HS-5 (cell line): ENCODE data around the gene CD19.

Experiments
- DNase-seq: peaks from one replicate; pipeline ENCODE4 v3.0.0-alpha.2; 2012; ENCODE audit warnings: low read depth

Gene CD19

GRCh38 chr16:28982418-28982817, 50.6 kb downstream of the CD19 start:
- no peak for DNase-seq

GRCh38 chr16:28982949-28983348, 51.2 kb downstream of the CD19 start:
- DNase-seq: no peak

- no peak for DNase-seq
Measured at GRCh38 chr16:28983644-28984043, 51.9 kb downstream of the CD19 start.

DNA sequence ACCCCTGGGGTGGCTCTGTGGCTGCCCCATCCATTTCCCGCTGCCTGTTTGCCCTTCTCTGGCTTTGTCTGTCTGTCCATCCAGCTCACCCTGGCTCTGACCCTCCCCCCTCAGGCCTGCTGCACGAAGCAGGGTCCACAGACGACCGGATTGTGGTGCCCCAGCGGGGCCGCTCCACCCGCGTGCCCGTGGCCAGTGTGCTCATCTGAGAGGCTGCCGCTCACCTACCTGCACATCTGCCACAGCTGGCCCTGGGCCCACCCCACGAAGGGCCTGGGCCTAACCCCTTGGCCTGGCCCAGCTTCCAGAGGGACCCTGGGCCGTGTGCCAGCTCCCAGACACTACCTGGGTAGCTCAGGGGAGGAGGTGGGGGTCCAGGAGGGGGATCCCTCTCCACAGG, 52.3 kb downstream of the CD19 start:
- DNase-seq: no peak

GRCh38 chr16:28984619-28985135, 52.9 kb downstream of the CD19 start, which contains the start of gene LAT:
Gene LAT (plus strand): TSS chr16:28985052. CDS start chr16:28985418, 366 bp downstream.
- no peak for DNase-seq

DNA sequence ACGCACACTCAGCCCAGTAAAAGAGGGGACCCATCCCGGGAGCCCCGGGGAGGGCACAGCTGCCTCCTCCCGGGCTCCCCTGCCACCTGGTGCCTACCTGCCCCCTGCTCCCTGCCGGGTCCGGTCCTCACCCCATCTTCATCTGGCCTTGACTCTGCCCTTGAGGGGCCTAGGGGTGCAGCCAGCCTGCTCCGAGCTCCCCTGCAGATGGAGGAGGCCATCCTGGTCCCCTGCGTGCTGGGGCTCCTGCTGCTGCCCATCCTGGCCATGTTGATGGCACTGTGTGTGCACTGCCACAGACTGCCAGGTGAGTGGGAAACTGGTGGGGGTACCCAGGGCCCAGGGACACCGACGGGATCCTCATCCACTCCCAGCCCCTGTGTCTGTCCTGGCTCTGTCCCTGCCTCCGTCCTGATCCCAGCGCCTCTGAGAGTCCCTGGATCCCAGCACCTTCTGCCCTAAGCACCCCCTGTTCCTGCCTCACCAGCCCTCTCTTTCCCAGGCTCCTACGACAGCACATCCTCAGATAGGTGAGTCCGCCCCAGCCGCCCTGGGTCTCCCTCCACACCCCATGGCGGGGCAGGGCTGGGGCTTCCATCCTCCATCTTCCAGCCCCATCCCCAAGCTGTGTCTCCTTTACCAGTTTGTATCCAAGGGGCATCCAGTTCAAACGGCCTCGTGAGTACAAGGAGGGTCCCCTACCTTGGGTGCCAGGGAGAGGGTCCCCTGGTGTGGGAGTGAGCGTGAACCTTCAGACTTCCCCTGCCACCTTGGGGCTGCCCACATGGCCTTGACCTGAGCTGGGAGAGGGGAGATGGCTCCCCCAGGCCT, 53.7 kb downstream of the CD19 start:
- DNase-seq: no peak

DNA sequence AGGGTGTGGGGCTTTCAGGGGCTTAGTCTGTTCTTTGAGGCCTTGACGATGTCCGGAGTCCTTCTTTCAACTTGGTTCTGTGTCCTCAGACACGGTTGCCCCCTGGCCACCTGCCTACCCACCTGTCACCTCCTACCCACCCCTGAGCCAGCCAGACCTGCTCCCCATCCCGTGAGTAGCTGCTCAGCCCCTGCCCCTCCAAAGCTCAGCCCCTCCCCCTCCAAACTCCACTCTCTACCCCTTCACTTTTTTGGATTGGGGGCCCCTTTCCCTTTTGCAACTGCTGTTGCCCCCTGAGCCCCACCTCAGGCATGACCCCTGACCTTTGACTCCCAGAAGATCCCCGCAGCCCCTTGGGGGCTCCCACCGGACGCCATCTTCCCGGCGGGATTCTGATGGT, 54.3 kb downstream of the CD19 start:
- no peak for DNase-seq

DNA sequence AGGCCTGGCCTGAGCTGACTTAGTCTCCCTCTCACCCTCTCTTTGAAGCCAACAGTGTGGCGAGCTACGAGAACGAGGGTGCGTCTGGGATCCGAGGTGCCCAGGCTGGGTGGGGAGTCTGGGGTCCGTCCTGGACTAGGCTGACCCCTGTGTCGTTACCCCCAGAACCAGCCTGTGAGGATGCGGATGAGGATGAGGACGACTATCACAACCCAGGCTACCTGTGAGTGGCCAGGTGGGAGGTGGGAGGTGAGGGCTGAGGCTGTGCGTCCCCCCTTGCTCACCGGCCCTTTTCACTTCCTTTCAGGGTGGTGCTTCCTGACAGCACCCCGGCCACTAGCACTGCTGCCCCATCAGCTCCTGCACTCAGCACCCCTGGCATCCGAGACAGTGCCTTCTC, 54.7 kb downstream of the CD19 start:
- no peak for DNase-seq

DNA sequence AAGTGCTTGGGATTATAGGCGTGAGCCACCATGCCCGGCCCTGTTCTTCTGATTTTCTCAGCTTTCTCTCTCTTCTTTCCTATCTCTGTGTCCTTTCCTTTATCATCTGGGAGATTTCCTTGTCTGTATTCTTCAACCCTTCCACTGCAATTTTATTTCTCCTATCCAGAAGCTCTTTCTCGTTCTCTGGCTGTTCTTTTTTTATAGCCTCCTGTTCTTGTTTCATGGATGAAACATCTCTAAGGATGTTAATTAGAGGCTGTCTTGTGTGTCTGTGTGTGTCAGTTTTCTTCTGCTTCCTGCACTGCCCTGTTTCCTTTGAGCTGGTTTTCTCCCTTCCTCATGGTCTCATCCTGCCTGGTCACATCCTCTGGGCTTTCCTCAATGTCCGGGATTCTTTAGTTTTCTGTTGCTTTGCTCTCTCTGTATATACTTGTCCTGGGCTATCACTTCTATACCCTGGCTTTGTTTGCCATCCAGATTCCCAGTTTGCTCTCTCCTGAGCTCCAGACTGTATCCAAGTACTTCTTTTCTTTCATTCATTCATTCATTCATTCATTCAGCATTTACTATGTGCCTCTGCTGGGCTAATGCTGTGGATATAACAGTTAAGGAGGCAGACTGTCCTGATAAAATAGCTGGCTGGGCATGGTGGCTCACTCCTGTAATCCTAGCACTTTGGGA, 55.5 kb downstream of the CD19 start:
- DNase-seq: no peak
